Measurements from ENCODE around the gene MGLL.

Gene MGLL

DNA sequence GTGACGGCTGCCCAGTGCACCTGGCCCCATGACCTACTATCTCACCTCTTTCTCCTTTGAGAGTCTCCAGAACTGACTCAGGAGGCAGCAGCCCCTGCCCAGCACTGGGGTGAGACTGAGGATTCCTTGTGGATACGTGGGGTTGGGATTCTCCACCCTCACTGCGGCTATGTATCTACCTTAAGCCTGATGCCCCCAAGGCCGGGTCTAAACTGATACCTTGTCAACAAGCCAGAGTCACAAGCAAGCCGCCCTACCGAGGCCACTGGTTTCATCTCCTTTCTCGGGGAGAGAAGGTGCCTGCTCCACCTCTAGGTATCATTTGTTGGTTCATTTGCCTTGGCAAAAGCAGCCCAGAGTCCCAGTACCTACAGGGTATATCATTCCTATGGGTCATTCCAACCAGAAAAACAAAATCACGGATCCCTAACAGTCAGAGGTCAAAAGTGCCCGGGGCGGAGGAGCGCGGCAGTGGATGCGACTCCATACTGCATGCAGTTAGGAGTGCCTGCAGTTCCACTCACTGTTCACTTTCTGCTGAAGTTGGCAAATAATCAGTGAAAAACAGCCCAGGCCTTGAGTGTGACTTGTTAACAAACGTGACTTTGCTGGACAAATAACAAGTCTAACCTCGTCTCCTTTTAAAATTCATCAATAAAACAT is 102.0 kb downstream of the MGLL start:
- no peak for DNase-seq

- no peak for DNase-seq
Observed at GRCh38 chr3:127719369-127719768, 102.9 kb downstream of the MGLL start.

GRCh38 chr3:127718916-127719290 is 103.4 kb downstream of the MGLL start:
- no peak for DNase-seq

GRCh38 chr3:127718245-127718915 is 103.9 kb downstream of the MGLL start:
- DNase-seq: no peak

DNA sequence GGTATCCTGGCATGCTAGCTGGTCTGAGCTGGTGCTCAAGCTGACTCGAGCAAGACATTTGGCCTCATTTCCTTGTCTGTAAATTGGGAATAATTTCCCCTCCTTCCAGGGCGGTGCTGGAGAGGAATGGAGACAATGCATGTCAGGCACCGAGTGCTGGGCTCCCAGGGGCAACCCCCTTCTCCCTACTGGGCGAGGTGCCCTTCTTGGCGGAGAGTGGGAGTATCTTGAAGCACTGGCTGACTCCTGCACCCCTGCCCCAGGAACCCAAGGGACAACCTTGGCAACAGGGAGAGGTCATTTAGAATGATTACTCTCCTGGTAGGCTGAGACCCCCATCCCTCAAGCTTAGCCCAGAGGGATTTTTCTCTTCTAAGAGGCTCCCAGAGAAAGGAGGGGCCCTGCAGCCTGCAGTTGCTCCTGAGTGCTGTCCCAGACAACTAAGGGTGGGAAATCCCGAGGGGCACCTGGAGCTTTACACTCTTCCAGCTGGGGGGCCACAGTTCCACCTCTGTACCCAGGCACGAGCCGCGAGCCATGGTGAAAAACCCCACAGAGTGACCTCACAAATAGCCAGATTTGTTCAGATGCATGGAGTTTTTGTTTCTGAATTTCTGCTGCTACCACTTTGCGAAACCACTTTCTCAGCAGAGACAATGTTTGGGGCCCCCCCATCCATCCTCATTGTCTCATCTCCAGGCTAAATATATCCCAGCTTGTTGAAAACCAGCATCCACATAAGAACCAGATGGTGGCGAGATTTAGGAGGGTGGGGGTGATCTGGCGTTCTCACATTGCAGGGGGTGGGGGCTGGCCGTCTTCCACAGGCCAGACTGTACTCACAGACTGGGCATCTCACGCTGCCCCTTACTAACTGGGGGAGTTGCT is 104.7 kb downstream of the MGLL start:
- DNase-seq: peak in 2 of 14 donors; percentile 32 to 96

GRCh38 chr3:127716384-127716783 is 105.9 kb downstream of the MGLL start:
- DNase-seq: no peak

- DNase-seq: no peak
Observed at GRCh38 chr3:127715532-127715931, 106.8 kb downstream of the MGLL start.

- no peak for DNase-seq
Observed at GRCh38 chr3:127714866-127715265, 107.4 kb downstream of the MGLL start.

DNA sequence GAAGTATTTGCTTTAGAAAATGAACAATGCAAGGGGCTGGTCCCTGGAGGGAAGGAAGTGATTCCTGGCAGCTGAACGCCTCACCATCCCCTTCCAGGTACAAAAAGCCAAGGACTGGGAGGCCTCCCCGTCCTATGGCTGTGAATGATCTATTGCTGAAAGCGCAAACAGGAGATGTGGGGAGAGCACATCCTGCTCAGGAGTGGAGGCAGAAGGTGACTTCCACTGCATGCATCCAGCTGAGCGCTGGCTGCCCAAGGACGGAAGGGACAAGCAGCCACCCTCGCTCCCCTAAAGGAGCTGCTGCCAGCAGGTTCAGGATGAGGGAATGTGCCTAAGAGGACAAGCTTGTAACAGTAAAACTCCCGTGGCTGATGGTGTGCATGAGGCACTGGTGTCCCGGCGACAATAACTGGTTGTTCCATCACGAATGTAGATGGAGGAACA is 108.2 kb downstream of the MGLL start:
- no peak for DNase-seq

DNA sequence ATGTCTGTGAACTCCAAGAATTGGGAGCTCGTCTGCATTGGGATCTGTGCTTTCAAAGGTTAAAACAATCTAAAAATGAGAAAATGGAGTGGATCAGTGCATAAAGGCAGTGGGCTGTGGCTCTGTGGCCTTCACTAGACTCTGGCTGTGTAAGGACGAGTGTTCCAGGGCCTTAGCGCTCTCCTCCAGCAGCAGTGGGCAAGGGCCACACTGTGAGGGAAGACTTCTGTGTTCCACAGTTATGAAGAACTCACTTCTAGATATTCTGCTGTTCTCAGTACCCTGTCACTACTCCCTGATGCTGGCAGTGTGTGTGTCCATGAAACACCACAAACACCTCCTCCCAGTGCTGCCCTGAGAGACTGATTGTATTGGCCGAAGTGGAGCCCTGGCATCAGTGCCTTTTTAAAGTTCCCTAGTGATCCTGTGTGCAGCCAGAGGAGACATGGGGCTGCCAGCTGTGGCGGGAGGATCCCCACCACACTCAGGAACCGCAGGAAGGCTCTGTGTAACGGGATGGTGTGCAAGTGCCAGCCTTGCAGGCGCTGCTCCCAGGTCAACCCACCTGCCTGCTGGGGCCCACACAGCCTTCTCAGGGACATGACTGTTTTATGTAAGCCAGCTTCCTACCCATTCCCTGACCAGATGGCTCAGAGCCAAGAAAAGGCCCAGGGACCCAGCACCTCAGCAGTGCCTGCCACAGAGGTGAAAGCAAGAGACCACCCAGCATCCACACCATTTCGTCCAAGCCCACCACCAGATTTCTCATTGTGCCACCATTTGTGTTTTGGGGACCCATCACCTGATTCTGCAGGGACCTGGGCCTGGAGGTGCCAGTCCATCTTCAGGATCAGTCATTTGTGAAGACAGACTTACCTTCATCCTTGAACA is 109.2 kb downstream of the MGLL start:
- no peak for DNase-seq

DNA sequence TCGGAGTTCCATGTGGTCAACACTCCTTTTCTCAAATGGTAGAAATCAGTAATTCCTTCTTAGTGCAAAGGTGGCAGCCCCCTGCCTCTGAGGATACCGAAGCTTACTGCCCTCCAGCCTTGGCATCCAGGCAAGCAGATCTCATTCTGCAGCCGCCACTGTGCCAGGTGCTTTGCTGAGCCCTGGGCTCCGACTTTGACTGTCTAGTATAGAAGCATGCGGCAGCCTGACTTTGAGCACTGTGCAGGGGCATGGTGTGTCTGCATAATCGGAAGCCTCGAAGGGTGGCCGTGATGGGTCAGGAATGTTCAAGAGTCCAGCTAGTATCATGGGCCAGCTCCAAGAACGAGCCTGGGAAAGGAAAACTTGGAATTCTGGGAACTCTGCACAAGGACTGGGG is 109.9 kb downstream of the MGLL start:
- DNase-seq: peak in 1 of 14 donors; percentile 54

DNA sequence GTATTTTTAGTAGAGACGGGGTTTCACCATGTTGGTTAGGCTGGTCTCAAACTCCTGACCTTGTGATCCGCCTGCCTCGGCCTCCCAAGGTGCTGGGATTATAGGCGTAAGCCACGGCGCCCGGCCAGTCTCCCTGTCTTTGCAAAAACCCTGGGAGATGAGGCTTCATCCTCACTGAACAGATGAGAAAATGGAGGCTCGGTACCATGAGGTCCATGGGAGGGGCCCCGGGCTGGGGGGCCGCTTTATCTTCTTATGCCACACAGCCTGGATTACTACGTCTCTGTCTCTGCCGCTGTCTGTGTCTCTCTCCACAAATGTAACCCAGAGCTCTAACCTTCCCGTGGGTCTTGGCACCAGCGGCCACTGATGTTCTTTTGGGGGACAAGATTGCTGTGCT is 110.4 kb downstream of the MGLL start:
- DNase-seq: no peak

GRCh38 chr3:127711021-127711695 is 111.2 kb downstream of the MGLL start:
- DNase-seq: peak in 1 of 14 donors; percentile 54

DNA sequence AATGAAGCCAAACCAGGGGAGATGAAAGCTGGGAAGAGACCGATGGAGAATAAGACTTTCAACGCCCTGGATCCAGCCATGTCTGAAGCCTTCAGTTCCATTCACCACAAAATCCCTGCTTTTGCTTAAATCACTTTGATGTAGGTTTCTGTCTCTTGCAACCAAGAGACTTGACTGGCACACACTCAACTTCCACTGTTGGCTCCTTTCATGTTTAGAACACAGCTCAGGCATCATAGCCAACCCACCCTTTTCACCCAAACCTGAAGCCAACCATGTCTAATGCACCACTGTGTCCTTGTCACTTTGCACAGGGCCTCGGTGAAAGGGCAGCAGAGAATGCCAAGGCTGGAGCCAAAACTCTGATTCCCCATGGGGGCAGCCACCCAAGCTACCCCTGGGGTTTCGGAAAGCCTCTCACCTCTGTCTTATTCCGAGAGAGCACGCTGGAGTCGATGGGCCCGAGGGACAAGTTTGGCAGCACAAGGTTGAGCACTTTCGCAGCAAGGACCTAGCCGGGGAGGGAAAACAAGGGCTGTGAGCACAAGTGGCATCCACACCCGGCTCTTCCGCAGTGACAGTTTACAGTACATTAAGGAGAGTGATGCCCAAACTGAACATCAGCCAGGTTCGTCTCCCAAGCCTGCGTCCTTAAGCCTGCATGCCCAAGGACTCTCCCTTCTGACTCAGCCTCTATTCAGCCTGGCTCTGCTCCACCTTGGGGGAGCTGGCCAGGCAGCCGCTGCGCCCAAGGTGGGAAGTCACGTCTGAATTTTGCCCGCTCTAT is 112.0 kb downstream of the MGLL start:
- DNase-seq: no peak

- DNase-seq: no peak
Observed at GRCh38 chr3:127709320-127710060, 112.8 kb downstream of the MGLL start.

DNA sequence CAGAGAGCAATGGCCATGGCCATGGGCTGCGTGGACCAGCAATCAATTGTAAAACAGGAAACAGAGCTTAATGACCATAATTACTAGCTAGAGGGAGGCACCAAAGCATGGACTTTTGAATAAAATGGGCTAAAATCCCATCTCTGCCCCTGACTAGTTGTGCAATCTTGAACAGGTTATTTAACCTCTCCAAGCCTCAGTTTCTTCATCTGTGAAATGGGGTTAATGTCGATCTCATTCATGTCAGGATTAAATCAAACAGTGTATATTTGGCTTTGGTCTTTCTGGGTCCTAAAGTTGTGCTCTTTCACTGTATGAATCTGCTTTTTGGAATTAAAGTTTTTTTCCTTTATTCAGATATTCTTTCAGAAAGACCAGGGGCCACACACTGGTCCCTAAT is 113.5 kb downstream of the MGLL start:
- no peak for DNase-seq

GRCh38 chr3:127707851-127708411 is 114.4 kb downstream of the MGLL start:
- DNase-seq: no peak

GRCh38 chr3:127706785-127707351 is 115.4 kb downstream of the MGLL start:
- peak in 1 of 14 donors; percentile 67 for DNase-seq

GRCh38 chr3:127706312-127706711 is 116.0 kb downstream of the MGLL start:
- no peak for DNase-seq

Measured in C1 segment of cervical spinal cord (tissue), 14 donors.